HepG2 (cell line): ENCODE results near the gene MTF1. TPM values are rescaled to one million over a fixed set of nuclear protein-coding genes. Genes with fewer than 3 reads are reported as not detected.

Experiments used
- ATAC-seq: fragments of 200-7000 bp; cut with Tn5 transposase; 3 replicates; pipeline ENCODE4 v1.9.1; 2020; ENCODE audit warnings: mild to moderate bottlenecking, moderate library complexity
- BruUV-seq: library from RNA; stranded (reverse); fragments of 400-500 nt; replicated peaks from 2 replicates; lab custom pipeline; 2021; lab: Mats Ljungman, UMichigan
- CTCF ChIA-PET: fragments of 300-600 bp; formaldehyde crosslinking; extraction: SDS; loops from one replicate; lab custom pipeline; 2021; ENCODE audit warnings: low total read pairs, inconsistent platforms, low intra/inter-chr PET ratio; lab: Yijun Ruan, JAX
- POLR2A ChIA-PET: fragments of 350-600 bp; sonication (Branson Sonifier 250); formaldehyde crosslinking; loops from one replicate; lab custom pipeline; 2020; ENCODE audit warnings: antibody characterized with exemption, inconsistent platforms; lab: Yijun Ruan, JAX
- DNase-seq: peaks from one replicate; pipeline ENCODE4 v3.0.0-alpha.2; 2015; ENCODE audit warnings: low spot score
- FAIRE-seq: peaks from 3 replicates; lab custom pipeline; 2011; peaks lifted over from hg19 to GRCh38; lab: Jason Lieb, UNC
- H2AFZ ChIP-seq: one replicate; pipeline ENCODE4 v1.6.1; 2011; ENCODE audit warnings: low read length, inconsistent platforms
- H3K27ac ChIP-seq: fragments of 300-600 bp; 3 replicates; pipeline ENCODE4 v1.8.0; 2011; ENCODE audit warnings: mixed run types, mild to moderate bottlenecking, mixed read lengths, low read length, inconsistent platforms; ENCODE audit not compliant: insufficient read depth; ENCODE audit errors: extremely low read length
- H3K27me3 ChIP-seq, 2 experiments: fragments of 200-600 bp in 1 of 2; 2 replicates in 1 of 2; 3 replicates in 1 of 2; pipeline versions ENCODE4 v1.6.0 to v1.8.0; 2011; ENCODE audit warnings: low read length in 2 of 2, mild to moderate bottlenecking in 2 of 2, moderate library complexity in 2 of 2, inconsistent platforms in 1 of 2; ENCODE audit not compliant: insufficient read depth in 2 of 2, control insufficient read depth in 1 of 2
- H3K36me3 ChIP-seq, 2 experiments: fragments of 200-600 bp in 1 of 2; replicated peaks in 1 of 2; 2 replicates in 1 of 2; 3 replicates in 1 of 2; pipeline versions ENCODE4 v1.5.1 to v1.8.0; 2011; ENCODE audit warnings: low read length in 2 of 2, inconsistent platforms in 1 of 2; ENCODE audit not compliant: insufficient read depth in 2 of 2, control insufficient read depth in 1 of 2
- H3K4me1 ChIP-seq: 2 replicates; pipeline ENCODE4 v1.5.1; 2012; ENCODE audit warnings: low read length, inconsistent platforms; ENCODE audit not compliant: insufficient read depth
- H3K4me2 ChIP-seq: 2 replicates; pipeline ENCODE4 v1.6.0; 2011; ENCODE audit warnings: low read depth, low read length, inconsistent platforms
- H3K4me3 ChIP-seq, 3 experiments: fragments of 200-600 bp in 1 of 3; sonication (generic), shearing (Covaris generic) in 1 of 3; replicated peaks in 1 of 3; 2 replicates each; pipeline ENCODE4 v1.5.1; 2011 to 2016; ENCODE audit warnings: low read length in 3 of 3, inconsistent platforms in 2 of 3, low read depth in 2 of 3, mild to moderate bottlenecking in 2 of 3, control low read depth in 1 of 3, mixed read lengths in 1 of 3; ENCODE audit not compliant: insufficient read depth in 1 of 3
- H3K79me2 ChIP-seq: one replicate; pipeline ENCODE4 v1.6.1; 2011; ENCODE audit warnings: low read length, inconsistent platforms; ENCODE audit not compliant: insufficient read depth
- H3K9ac ChIP-seq: 2 replicates; pipeline ENCODE4 v1.6.0; 2011; ENCODE audit warnings: mild to moderate bottlenecking, low read depth, low read length, inconsistent platforms; ENCODE audit not compliant: insufficient read depth
- H3K9me3 ChIP-seq: 2 replicates; pipeline ENCODE4 v1.5.1; 2012; ENCODE audit warnings: mild to moderate bottlenecking, low read length
- H4K20me1 ChIP-seq: 2 replicates; pipeline ENCODE4 v1.6.0; 2011; ENCODE audit warnings: inconsistent platforms, mild to moderate bottlenecking, low read length, moderate library complexity; ENCODE audit not compliant: insufficient read depth
- BRCA1 ChIP-seq: sonication (generic); formaldehyde crosslinking; IDR thresholded peaks from 2 replicates; pipeline ENCODE4 v1.4.0; 2020; ENCODE audit warnings: missing genetic modification reagents
- CBX1 ChIP-seq: IDR thresholded peaks from one replicate; pipeline ENCODE4 v1.6.1; 2016; ENCODE audit warnings: antibody characterized with exemption, low read depth
- KLF12 ChIP-seq: sonication (generic); formaldehyde crosslinking; IDR thresholded peaks from 2 replicates; pipeline ENCODE4 v1.4.0; 2020; ENCODE audit warnings: missing genetic modification reagents, borderline replicate concordance
- KLF9 ChIP-seq: IDR thresholded peaks from 2 replicates; pipeline ENCODE4 v1.6.1; 2016; ENCODE audit warnings: low read depth
- MIER2 ChIP-seq: IDR thresholded peaks from 2 replicates; pipeline ENCODE4 v1.6.1; 2016; ENCODE audit warnings: missing biosample characterization, missing genetic modification reagents
- ZNF547 ChIP-seq: sonication (generic); formaldehyde crosslinking; IDR thresholded peaks from 2 replicates; pipeline ENCODE4 v1.5.1; 2020; ENCODE audit warnings: mild to moderate bottlenecking, missing genetic modification reagents
- ZNF652 ChIP-seq: IDR thresholded peaks from 2 replicates; pipeline ENCODE4 v1.6.1; 2016; ENCODE audit warnings: low read depth, borderline replicate concordance
- ZNF746 ChIP-seq: sonication (generic); formaldehyde crosslinking; IDR thresholded peaks from 2 replicates; pipeline ENCODE4 v1.8.0; 2022; ENCODE audit warnings: mild to moderate bottlenecking, missing genetic modification reagents
- WGBS: methylation state at CpG from one replicate; pipeline ENCODE4 v1.1.6; 2017; ENCODE audit warnings: low lambda C conversion rate; 5-methylcytosine and 5-hydroxymethylcytosine counted together
- in situ Hi-C: cut with HindIII; loops from 2 replicates; pipeline ENCODE4 v1.10.0; 2017; ENCODE audit warnings: low pct_unique_long_range_greater_than_20kb; ENCODE audit not compliant: extremely low pct_ligation_motif_present
- intact Hi-C: fragments of 100-400 bp; cut with micrococcal nuclease; formaldehyde crosslinking; loops from one replicate; pipeline ENCODE4 v1.10.0; 2022; ENCODE audit not compliant: unreplicated experiment
- polyA plus RNA-seq, 8 experiments: library from polyadenylated mRNA; depleted of rRNA in 3 of 8; stranded (reverse) in 7 of 8; unstranded in 1 of 8; fragments of >200 nt; fragmentation: Illumina TruSeq in 4 of 8; extraction: Trizol in 4 of 8; gene quantifications; 2 replicates each; pipeline versions ENCODE4 v1.2.1 to v1.2.3, GENCODE V29; 2011 to 2016; ENCODE audit warnings: low read depth in 4 of 8, missing spikeins in 1 of 8, mixed read lengths in 1 of 8; ENCODE audit not compliant: insufficient read depth in 1 of 8
- total RNA-seq, 5 experiments: library from RNA; depleted of rRNA; stranded (reverse); fragments of >200 nt; fragmentation: Illumina TruSeq; extraction: Trizol; gene quantifications; 2 replicates each; pipeline ENCODE4 v1.2.3, GENCODE V29; 2016; ENCODE audit warnings: low read depth in 1 of 5
- TF ChIP-seq, protein P1 (sequence below), 2 experiments: fragments of 450-650 bp in 1 of 2; sonication (generic) in 1 of 2; formaldehyde crosslinking in 1 of 2; IDR thresholded peaks; 2 replicates each; pipeline versions ENCODE4 v1.6.1 to v1.8.0; 2016 to 2022; ENCODE audit warnings: antibody characterized with exemption in 1 of 2, mild to moderate bottlenecking in 1 of 2, missing genetic modification reagents in 1 of 2

MTF1 gene
- total and polyA plus RNA-seq, 2 of the 13 experiments (the other 11 are each of a cell fraction or from before 2014, with no cell fraction given), result 2.4 to 3.3 TPM

DNA sequence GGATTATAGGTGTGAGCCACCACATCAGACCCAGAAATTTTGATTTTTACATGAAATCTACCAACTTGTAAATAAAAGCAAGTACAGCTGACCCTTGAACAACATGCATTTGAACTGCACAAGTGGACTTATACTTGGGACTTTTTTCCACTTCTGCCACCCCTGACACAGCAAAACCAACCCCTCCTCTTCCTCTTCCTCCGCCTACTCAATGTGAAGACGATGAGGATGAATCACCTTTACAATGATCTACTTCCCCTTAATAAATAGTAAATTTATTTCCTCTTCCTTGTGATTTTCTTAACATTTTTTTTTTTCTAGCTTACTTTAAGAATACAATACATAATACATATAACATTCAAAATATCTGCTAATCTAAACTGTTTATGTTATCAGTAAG lies 33.9 kb downstream of the MTF1 start:
- intact Hi-C loops, result no loop called here
- no peak for ATAC-seq
- no peak for TF ChIP-seq KLF12
- no peak for TF ChIP-seq MIER2 (CRISPR knock-in tag)
- TF ChIP-seq ZNF547 (CRISPR knock-in tag), result no peak
- TF ChIP-seq BRCA1 (CRISPR knock-in tag), result no peak
- no peak for TF ChIP-seq ZNF652 (CRISPR knock-in tag)
- no peak for TF ChIP-seq CBX1
- no peak for TF ChIP-seq KLF9
- TF ChIP-seq, all 625 proteins: peak for 0
- no TSS peak for BruUV-seq
- 95% methylated on average over 2 of the region's 2 CpGs for WGBS
- no peak for FAIRE-seq
- in situ Hi-C loops, result no loop called here
- Histone ChIP-seq H3K9me3 (no peaks in the 10 kb centered on the region), H3K79me2 (no peaks in the 10 kb centered on the region), H3K4me3 (no peak overlapping the region), H4K20me1 (no peaks in the 10 kb centered on the region), H3K4me1 (no peaks in the 10 kb centered on the region), H3K27me3 (no peaks in the 10 kb centered on the region), H3K36me3 (peaks cover 8 to 33% of the 10 kb centered on the region in 2 experiments; a peak in 4 of 5 replicates), H3K9ac (no peak overlapping the region), H3K4me2 (no peak overlapping the region), H2AFZ (no peak overlapping the region), H3K27ac (no peak overlapping the region)
- no peak for DNase-seq
- POLR2A ChIA-PET, result interaction anchor here (1.2 kb wide), 1 partner anchor 16 kb away, joined by 4 read pairs; no protein-coding TSS in a partner anchor
- CTCF ChIA-PET, result no interaction called here

DNA sequence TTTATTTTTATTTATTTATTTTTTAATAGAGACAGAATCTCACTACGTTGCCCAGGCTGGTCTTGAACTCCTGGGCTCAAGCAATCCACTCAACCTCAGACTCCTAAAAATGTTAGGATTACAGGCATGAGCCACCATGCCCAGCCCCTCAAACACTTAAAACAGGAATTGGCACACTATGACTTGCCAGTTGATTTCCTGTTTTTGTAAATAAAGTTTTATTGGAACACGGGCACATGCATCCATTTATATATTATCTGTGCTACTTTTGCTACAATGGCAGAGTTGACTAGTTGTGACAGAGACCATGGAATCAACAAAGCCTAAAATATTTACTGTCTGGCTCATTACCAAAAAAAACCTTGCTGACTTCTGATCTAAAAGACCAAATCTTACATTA lies 35.4 kb downstream of the MTF1 start:
- FAIRE-seq (no peak), DNase-seq (no peak), ATAC-seq (no peak)
- Histone ChIP-seq H3K4me3 (no peak overlapping the region), H4K20me1 (no peaks in the 10 kb centered on the region), H3K27me3 (no peaks in the 10 kb centered on the region), H3K4me1 (no peaks in the 10 kb centered on the region), H2AFZ (no peak overlapping the region), H3K9me3 (no peaks in the 10 kb centered on the region), H3K9ac (no peak overlapping the region), H3K79me2 (no peaks in the 10 kb centered on the region), H3K27ac (no peak overlapping the region), H3K4me2 (no peak overlapping the region), H3K36me3 (peaks cover 8 to 39% of the 10 kb centered on the region in 2 experiments; a peak in 4 of 5 replicates)
- POLR2A ChIA-PET, result no interaction called here
- WGBS, result 87% methylated on average over 2 of the region's 2 CpGs
- intact Hi-C loops (no loop called here), in situ Hi-C loops (no loop called here)
- TF ChIP-seq ZNF746, result no peak
- TF ChIP-seq, protein P1, sequence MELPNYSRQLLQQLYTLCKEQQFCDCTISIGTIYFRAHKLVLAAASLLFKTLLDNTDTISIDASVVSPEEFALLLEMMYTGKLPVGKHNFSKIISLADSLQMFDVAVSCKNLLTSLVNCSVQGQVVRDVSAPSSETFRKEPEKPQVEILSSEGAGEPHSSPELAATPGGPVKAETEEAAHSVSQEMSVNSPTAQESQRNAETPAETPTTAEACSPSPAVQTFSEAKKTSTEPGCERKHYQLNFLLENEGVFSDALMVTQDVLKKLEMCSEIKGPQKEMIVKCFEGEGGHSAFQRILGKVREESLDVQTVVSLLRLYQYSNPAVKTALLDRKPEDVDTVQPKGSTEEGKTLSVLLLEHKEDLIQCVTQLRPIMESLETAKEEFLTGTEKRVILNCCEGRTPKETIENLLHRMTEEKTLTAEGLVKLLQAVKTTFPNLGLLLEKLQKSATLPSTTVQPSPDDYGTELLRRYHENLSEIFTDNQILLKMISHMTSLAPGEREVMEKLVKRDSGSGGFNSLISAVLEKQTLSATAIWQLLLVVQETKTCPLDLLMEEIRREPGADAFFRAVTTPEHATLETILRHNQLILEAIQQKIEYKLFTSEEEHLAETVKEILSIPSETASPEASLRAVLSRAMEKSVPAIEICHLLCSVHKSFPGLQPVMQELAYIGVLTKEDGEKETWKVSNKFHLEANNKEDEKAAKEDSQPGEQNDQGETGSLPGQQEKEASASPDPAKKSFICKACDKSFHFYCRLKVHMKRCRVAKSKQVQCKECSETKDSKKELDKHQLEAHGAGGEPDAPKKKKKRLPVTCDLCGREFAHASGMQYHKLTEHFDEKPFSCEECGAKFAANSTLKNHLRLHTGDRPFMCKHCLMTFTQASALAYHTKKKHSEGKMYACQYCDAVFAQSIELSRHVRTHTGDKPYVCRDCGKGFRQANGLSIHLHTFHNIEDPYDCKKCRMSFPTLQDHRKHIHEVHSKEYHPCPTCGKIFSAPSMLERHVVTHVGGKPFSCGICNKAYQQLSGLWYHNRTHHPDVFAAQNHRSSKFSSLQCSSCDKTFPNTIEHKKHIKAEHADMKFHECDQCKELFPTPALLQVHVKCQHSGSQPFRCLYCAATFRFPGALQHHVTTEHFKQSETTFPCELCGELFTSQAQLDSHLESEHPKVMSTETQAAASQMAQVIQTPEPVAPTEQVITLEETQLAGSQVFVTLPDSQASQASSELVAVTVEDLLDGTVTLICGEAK (IDR thresholded peaks at IDR 0.05), result peak; percentile 20
- TF ChIP-seq, protein P1 (CRISPR knock-in tag; IDR thresholded peaks at IDR 0.05), result peak; percentile 68
- CTCF ChIA-PET, result no interaction called here
- BruUV-seq, result no TSS peak
